HG02623 (cell line): Measurements from ENCODE around the gene CYFIP2.

ENCODE experiments used
- ATAC-seq: cut with Tn5 transposase; IDR thresholded peaks from one replicate; pipeline ENCODE4 v1.9.1; 2021; ENCODE audit warnings: moderate library complexity; ENCODE audit not compliant: unreplicated experiment

Gene CYFIP2

GRCh38 chr5:157312492-157312891, 46.6 kb downstream of the CYFIP2 start:
- no peak for ATAC-seq

GRCh38 chr5:157322581-157322980, 56.7 kb downstream of the CYFIP2 start:
- ATAC-seq: no peak

DNA sequence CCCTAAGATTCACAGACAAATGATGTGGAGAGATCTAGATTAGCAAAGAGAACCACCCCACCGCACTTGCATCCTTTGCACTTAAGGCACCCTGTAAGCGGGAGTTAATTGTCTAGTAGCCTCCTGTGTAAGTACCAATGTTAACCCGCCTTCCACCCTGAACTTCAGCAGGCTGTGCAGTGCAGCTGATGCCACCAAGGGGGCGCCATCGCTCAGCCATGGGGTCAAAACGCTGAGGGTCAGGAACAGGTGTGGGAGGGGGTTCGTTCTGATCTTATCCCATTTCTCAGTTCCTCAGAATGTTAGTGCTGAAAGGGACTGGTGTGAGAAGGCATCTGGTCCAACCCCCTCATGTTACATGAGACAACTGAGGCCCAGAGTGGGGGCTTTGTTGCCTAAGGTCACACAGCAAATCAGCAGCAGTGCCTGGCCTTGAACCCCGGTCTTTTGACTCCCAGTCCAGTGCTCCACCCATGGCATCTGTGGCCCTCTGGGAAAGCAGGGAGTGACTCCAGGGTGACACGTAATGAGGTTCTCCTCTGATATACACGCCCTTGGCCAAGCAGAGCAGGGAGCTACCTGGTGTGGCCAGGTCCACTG, 57.3 kb downstream of the CYFIP2 start:
- no peak for ATAC-seq

GRCh38 chr5:157324237-157324636, 58.3 kb downstream of the CYFIP2 start:
- ATAC-seq: no peak

DNA sequence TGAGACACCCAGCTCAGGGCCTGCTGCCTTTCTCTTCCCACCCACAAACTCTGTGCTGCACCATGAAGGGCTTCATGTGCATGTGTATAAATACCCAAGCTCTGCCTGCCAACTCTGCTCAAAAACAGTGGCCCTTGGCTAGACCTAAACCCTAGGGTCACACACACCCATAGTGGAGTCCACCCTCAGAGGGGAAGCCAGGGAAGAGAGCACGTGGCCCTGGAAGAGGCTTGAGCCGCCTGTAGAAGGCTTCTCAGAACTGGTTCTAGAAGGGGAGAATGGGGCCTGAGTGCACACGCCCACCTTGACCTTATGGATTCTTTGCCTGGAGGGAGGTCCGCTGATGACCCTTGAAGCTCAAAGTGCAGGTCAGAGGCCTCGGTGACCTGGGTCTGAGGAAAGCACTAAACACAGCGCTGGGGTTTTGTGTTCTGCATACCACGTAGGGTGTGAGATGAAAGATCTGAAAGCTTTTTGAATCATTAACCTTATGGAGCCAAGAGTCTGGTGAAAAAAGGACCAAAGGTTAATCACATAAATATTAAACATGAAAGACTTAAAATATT, 60.6 kb downstream of the CYFIP2 start:
- no peak for ATAC-seq

- ATAC-seq: no peak
Observed at GRCh38 chr5:157327771-157328170, 61.8 kb downstream of the CYFIP2 start.

- peak; percentile 97 for ATAC-seq
Observed at GRCh38 chr5:157328277-157328912, 62.5 kb downstream of the CYFIP2 start.

DNA sequence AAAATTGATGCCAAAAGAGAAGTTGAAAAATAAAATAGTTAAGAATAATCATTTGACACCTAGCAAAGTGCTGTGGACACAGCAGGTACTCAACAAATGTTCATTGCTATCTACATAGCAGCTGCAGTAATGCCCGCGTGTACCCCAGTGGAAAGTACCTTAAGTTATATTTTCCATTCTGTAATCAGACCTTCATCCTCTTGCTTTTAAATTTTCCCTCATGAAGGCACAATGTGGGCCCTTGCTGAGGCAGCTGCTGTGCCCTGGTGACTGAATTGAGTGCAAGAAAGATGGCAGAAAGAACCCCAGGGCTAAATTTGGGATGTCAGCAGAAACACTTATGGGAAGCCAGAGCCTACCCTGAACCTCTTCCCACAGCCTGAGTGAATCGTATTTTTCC, 65.9 kb downstream of the CYFIP2 start:
- no peak for ATAC-seq

DNA sequence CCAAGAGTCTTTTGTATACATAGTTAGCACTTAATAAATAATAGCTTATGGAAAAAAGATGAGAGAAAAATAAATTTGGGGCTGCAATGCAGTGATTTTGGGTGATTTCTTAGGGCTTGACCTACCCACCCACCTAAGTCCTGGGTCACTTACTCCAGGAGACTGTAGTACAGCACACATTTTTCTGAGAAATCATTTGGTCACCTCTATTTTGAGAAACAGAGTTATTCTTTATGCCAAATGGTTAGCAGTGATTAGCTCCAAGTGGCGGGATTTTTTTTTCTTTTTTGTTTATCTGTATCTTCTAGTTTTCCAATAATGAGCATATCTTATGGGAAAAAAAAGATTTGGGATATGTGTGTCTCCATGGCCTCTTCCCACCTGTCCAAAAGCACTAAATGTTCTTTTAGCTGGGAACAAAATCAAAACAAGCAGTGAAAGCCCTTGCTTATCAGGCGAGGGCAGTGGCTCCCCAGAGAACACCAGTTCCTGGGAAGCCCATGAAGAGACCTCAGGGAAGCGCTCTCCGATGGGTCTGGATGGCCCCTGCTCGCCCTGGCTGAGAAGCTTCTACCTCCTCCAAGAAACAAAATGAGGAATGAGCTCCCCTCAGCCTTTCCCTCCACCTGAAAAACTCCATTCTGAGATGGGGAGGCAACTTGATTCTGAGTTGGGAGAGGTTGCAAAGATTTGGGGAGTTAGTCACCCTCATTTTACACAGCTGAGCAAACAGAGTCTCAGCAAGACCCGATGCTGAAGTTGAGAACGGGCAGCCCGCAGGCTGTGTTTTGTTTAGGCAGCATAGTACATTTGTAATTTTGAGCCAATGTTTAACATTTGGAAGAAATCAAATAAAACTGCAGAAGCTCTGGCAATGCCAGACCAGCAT, 69.9 kb downstream of the CYFIP2 start:
- no peak for ATAC-seq

GRCh38 chr5:157336423-157336744, 70.5 kb downstream of the CYFIP2 start:
- ATAC-seq: no peak

DNA sequence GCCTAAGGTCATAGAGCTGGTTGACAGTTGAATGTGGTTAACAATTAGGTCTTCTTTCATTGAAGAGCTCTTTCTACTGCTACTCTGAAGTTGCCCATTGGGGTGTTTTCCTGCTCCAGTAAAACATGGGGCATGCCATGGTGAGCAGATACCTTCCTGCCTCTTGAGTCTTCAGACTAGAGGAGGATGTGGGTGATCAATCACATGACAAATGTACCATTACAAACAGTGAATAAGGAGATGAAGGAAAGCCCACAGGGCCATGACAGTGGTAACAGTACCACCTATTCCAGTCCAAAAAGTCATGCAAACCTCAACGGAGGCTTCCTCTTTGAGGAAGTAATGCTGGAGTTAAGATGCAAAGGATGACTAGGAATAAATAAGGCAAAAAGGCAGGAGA, 73.5 kb downstream of the CYFIP2 start:
- no peak for ATAC-seq

- ATAC-seq: no peak
Observed at GRCh38 chr5:157342822-157343402, 77.0 kb downstream of the CYFIP2 start.

DNA sequence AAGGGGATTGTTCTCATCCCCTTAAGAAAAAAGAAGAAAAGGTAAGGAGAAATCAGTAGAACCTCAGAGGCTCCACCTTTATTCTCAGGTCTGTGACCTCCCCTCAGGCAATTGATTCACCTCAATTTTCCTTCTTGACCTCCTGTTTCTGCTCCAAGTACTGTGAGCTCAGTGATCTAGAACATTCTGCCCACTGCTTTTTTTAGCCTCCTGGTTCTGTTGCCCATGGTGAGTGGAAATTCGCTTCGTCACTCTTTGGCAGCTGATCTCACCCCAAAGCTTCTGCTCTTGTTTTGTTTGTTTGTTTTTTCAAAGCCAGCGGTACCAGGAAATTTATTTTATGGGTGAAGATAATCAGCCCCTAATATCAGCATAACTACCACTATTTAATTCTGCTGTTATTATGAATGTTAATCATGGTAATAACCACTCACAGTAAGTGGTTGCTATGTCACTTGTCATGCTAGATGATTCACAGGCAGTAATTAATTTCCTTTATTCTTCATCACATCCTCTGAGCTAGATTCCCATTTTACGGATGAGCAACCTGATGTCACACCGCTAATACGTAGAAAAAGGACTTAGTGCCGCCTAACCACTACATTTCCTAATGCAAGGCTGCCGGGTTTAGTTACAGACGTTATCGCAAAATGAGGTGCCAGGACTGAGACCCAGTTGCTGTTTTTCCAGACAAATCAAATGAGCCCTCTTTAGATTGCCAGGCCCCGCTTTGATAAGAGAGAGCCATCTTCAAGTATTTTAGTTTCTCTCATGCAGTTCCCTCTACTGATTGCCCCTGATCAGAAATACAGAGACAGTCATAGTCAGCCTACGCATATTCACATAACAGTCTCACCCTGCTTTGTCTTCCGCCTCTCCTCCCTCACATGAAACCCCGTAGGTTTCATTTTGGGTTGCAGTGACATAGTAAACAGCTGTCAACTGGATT, 78.2 kb downstream of the CYFIP2 start:
- ATAC-seq: no peak

GRCh38 chr5:157345067-157345466, 79.1 kb downstream of the CYFIP2 start:
- no peak for ATAC-seq

DNA sequence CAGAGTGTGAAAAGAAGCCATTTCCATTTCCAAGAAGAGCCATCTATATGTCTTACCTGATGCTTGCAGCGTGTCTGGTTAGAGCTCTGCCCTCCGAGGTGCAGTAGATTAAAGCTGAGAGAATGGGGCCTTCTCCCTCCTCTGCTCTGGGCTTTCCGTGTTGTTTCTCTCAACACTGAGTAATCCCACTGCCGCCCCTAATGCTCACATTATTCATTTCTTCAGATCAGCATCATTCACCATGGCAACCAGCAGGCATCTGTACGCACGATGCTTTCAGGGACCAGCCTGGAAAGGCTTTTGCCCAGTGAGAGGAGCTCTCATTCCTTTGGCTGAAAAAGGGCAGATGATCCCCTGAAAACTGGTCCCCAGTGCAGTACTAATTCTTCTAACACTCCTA, 79.6 kb downstream of the CYFIP2 start:
- ATAC-seq: no peak

DNA sequence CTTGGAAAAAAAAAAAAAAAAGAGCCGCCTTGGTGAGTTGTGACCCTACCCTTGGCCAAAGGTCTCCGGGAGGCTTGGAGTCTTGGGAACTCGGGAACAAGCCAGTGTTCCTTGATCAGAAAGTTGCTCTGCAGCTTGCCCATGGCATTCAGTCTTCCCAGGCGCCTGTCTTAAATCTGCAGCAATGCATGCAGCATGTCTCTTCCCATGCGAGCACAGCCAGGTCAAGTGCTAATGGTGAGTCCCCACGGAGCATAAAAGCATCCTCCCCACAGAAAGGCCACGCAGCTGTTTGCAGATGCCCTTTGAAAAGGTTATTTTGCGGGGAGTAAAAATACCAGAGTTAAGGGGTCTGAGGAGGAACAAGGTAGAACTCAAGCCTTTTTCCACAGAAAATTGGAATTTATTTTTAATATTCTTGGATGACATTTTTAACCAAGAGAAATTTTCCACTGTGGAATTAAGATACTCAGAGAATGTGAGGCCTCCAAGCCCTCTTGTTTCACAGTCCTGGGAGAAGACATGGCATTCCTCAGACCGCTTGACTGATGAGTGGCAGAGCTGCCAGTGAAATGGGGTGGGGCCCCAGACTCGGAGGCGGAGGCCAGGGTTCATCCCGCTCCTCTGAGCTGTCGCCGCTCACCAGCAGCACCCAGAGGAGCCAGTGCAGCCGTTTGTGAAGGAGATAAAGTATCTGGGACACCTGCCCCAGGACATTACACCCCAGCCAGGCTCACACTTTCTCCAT, 81.6 kb downstream of the CYFIP2 start:
- ATAC-seq: no peak

- ATAC-seq: no peak
Observed at GRCh38 chr5:157348049-157348400, 82.1 kb downstream of the CYFIP2 start.

GRCh38 chr5:157350939-157351801, 85.2 kb downstream of the CYFIP2 start:
- ATAC-seq: peak; percentile 76

GRCh38 chr5:157351802-157352092, 85.8 kb downstream of the CYFIP2 start:
- no peak for ATAC-seq
